ENCODE measurements around the gene ADRB2.

The ADRB2 gene

GRCh38 chr5:148861088-148861487 lies 34.7 kb downstream of the ADRB2 start:
- H3K79me2 ChIP-seq (ENCODE audit: insufficient read depth, low read depth), result 0 out of 2 replicates have a peak, but pooled peaks cover 2% of the 10 kb centered on the region
- no peaks in the 10 kb centered on the region for H4K20me1 ChIP-seq (ENCODE audit: insufficient read depth)
- no peak overlapping the region for H3K4me2 ChIP-seq
- no peak overlapping the region for H3K27ac ChIP-seq
- no peak overlapping the region for H3K4me3 ChIP-seq (IDR thresholded peaks at IDR 0.05; ENCODE audit: insufficient read depth, low read depth, low read length)
- H3K27me3 ChIP-seq (ENCODE audit: insufficient read depth, low read depth), result no peaks in the 10 kb centered on the region
- TF ChIP-seq CTCF (conservative IDR thresholded peaks at IDR 0.05; ENCODE audit: low read depth, low read length), result no peak
- H3K9ac ChIP-seq, result no peak overlapping the region
- peaks cover 4% of the 10 kb centered on the region for H3K4me1 ChIP-seq (ENCODE audit: low read depth, poor library complexity, severe bottlenecking)
- H3K36me3 ChIP-seq (ENCODE audit: insufficient read depth), result no peaks in the 10 kb centered on the region
- H2AFZ ChIP-seq (ENCODE audit: low read depth), result no peak overlapping the region

DNA sequence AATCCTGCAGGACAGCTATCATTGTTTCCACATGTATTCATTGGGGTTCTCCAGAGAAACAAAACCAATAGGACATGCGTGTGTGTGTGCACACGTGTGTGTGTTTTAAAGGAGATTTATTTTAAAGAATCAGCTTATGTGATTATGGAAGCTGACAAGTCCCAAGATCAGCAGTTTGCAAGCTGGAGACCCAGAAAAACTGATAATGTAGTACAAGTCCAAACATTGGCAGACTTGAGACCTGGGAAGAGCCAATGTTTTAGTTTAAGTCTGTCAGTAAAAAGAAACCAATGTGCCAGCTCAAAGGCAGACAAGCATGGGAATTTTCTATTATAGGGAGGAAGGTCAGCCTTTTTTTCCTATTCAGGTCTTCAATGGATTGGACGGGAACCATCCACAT lies 35.3 kb downstream of the ADRB2 start:
- TF ChIP-seq CTCF (conservative IDR thresholded peaks at IDR 0.05; ENCODE audit: low read depth, low read length), result no peak

GRCh38 chr5:148864113-148864841 lies 37.9 kb downstream of the ADRB2 start:
- no peaks in the 10 kb centered on the region for H3K36me3 ChIP-seq (ENCODE audit: insufficient read depth)
- H4K20me1 ChIP-seq (ENCODE audit: insufficient read depth), result no peaks in the 10 kb centered on the region
- no peak for TF ChIP-seq CTCF (conservative IDR thresholded peaks at IDR 0.05; ENCODE audit: low read depth, low read length)
- no peaks in the 10 kb centered on the region for H3K79me2 ChIP-seq (ENCODE audit: insufficient read depth, low read depth)
- no peak overlapping the region for H2AFZ ChIP-seq (ENCODE audit: low read depth)
- no peak overlapping the region for H3K27ac ChIP-seq
- H3K9ac ChIP-seq, result no peak overlapping the region
- no peak overlapping the region for H3K4me3 ChIP-seq (IDR thresholded peaks at IDR 0.05; ENCODE audit: insufficient read depth, low read depth, low read length)
- no peaks in the 10 kb centered on the region for H3K4me1 ChIP-seq (ENCODE audit: low read depth, poor library complexity, severe bottlenecking)
- no peak overlapping the region for H3K4me2 ChIP-seq
- H3K27me3 ChIP-seq (ENCODE audit: insufficient read depth, low read depth), result no peaks in the 10 kb centered on the region

More for the DNA sequence above, 35.3 kb downstream of the ADRB2 start:
- H3K79me2 ChIP-seq (ENCODE audit: insufficient read depth, low read depth), result no peaks in the 10 kb centered on the region
- H3K4me3 ChIP-seq (IDR thresholded peaks at IDR 0.05; ENCODE audit: insufficient read depth, low read depth, low read length), result no peak overlapping the region
- no peaks in the 10 kb centered on the region for H3K36me3 ChIP-seq (ENCODE audit: insufficient read depth)
- no peak overlapping the region for H2AFZ ChIP-seq (ENCODE audit: low read depth)
- H3K9ac ChIP-seq, result no peak overlapping the region
- H3K27me3 ChIP-seq (ENCODE audit: insufficient read depth, low read depth), result no peaks in the 10 kb centered on the region
- no peaks in the 10 kb centered on the region for H4K20me1 ChIP-seq (ENCODE audit: insufficient read depth)
- no peak overlapping the region for H3K27ac ChIP-seq
- no peaks in the 10 kb centered on the region for H3K4me1 ChIP-seq (ENCODE audit: low read depth, poor library complexity, severe bottlenecking)
- H3K4me2 ChIP-seq, result no peak overlapping the region

DNA sequence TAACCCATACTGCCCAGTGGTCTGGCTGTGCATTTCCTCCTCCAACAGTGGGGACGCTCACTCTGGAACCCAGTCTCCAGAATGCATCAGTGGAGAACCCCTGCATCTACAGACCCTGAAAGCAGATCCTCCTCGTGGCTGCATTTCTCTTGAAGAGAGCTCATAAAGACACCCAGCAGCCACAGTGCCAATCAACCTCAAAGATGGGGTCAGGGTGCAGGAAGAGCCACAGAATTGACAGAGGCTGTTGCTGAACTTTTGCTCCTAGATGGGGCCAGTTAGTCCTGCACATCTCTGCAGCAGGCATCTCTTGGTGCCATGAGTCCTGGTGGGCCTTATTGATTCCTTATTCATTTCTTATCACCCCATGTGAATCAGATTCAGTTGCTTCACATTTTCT lies 39.6 kb downstream of the ADRB2 start:
- H3K27ac ChIP-seq, result no peak overlapping the region

More for the DNA sequence above, 39.6 kb downstream of the ADRB2 start:
- H3K4me3 ChIP-seq (IDR thresholded peaks at IDR 0.05; ENCODE audit: insufficient read depth, low read depth, low read length), result no peak overlapping the region
- no peaks in the 10 kb centered on the region for H4K20me1 ChIP-seq (ENCODE audit: insufficient read depth)
- H3K9ac ChIP-seq, result no peak overlapping the region
- no peaks in the 10 kb centered on the region for H3K79me2 ChIP-seq (ENCODE audit: insufficient read depth, low read depth)
- H3K36me3 ChIP-seq (ENCODE audit: insufficient read depth), result no peaks in the 10 kb centered on the region
- H3K4me1 ChIP-seq (ENCODE audit: low read depth, poor library complexity, severe bottlenecking), result no peaks in the 10 kb centered on the region
- no peak overlapping the region for H2AFZ ChIP-seq (ENCODE audit: low read depth)
- TF ChIP-seq CTCF (conservative IDR thresholded peaks at IDR 0.05; ENCODE audit: low read depth, low read length), result no peak
- H3K27me3 ChIP-seq (ENCODE audit: insufficient read depth, low read depth), result no peaks in the 10 kb centered on the region
- H3K4me2 ChIP-seq, result no peak overlapping the region

Measured in KMS-11 (cell line).